Mucosa of gallbladder (tissue), 1 donor: ENCODE data around the gene SPHK2. TPM values are rescaled to one million over a fixed set of nuclear protein-coding genes. Genes with fewer than 3 reads are reported as not detected.
A peak's percentile ranks its signal among the peaks of the same experiment; 100 is the strongest.
"Not testable (repeated sequence)": the region's sequence is repeated elsewhere in the genome, so short reads cannot be mapped to it uniquely, and the experiment has no call there.

ENCODE experiments used
- DNase-seq: peaks from one replicate; pipeline ENCODE4 v3.0.0-alpha.2; 2020; ENCODE audit warnings: low spot score
- total RNA-seq: library from RNA; stranded (reverse); gene quantifications from one replicate; pipeline ENCODE4 v1.2.1, GENCODE V29; 2021
- donor health status: DM: no; HTN: no; CAD: no.

SPHK2 gene
- total RNA-seq, 1 donor from 2014 or later: 51.8 TPM

DNA sequence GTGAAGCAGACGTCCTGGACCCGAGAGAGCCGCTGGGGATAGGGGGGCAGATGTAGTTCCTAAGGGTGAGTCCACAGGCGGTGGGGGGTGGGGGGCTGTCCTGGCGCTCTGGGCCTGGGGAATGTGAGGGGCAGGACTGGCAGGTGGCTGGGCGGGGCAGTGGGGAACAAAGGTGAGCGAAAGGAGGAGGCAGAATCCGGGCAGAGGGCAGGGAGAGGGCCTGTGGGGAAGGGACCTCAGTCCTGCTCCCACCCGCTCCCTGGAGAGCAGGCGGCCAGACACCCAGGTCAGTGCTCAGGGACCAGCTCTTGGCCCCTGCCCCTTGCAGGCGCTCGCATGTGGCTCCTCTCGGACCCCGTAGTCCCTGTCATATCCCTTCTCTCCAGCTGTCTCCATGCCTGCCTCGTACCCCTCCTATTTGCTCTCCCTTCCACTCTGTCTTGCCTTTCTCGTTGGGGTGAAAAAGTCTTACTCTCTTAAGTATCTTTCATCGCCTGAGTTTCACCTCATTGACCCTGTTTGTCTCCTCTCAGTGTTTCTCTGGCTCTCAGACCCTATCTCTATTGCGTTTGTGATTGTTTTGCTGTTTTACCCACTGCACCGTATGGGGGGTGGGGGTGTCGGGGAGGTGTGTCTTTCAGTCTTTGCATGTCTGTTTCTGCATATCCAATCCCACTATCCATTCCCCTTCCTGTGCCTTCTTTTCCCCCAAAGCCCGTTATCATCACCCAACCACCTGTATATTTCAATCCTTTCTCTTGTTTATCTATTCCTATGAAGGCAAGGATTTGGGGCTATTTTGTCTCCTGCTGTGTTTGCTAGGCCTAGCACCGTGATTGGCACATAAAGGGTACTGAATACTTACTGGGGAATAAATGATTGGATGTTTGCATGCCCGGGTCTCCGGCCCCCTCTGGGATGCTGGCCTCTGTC, 5.8 kb downstream of the SPHK2 start:
- DNase-seq: no peak

DNA sequence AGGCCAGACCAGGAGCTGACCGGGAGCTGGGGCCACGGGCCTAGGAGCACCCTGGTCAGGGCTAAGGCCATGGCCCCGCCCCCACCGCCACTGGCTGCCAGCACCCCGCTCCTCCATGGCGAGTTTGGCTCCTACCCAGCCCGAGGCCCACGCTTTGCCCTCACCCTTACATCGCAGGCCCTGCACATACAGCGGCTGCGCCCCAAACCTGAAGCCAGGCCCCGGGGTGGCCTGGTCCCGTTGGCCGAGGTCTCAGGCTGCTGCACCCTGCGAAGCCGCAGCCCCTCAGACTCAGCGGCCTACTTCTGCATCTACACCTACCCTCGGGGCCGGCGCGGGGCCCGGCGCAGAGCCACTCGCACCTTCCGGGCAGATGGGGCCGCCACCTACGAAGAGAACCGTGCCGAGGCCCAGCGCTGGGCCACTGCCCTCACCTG, 6.6 kb downstream of the SPHK2 start:
- DNase-seq: no peak

- no peak for DNase-seq
Observed at GRCh38 chr19:48627201-48627864, 8.0 kb downstream of the SPHK2 start.

- DNase-seq: no peak
Observed at GRCh38 chr19:48627865-48628314, 8.6 kb downstream of the SPHK2 start.

GRCh38 chr19:48628486-48629296, 9.4 kb downstream of the SPHK2 start:
- DNase-seq: no peak

- no peak for DNase-seq
Observed at GRCh38 chr19:48629297-48629598, 9.9 kb downstream of the SPHK2 start.

- peak; percentile 85 for DNase-seq
Observed at GRCh38 chr19:48629599-48630295, 10.4 kb downstream of the SPHK2 start.

DNA sequence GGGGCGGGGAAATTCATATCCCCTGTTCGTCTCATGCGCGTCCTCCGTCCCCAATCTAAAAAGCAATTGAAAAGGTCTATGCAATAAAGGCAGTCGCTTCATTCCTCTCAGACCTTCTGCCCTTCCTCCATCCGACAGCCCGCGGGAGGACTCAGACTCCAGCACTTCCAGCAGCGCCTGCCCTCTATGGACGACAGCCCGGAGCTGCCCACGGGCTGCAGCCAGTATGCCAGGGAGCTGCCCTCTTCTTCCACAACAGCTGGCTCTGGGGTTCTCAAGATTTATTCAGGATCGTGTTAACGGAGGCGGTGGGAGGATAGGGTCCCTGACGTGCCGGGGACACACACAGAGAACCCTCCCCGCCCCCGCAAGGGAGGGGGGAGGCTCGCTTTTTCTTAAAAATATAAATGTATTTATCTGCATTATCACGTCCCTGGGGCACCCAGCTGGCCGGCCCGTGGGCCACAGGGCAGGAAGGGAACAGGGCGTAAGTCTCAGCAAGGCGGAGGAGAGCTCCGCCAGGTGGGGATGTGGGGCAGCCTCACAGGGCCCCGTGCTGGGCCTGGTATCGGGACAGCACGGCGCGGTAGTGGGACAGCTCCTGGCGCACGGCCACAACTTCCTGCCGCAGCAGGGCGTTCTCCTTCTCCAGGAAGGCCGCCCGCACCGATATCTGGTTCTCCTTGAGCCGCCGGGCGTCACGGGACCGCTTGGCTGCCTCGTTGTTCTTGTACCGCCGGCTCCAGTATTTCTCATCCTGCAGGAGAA, 11.2 kb downstream of the SPHK2 start:
- DNase-seq: peak; percentile 81

- DNase-seq: no peak
Observed at GRCh38 chr19:48631225-48631624, 11.9 kb downstream of the SPHK2 start.

DNA sequence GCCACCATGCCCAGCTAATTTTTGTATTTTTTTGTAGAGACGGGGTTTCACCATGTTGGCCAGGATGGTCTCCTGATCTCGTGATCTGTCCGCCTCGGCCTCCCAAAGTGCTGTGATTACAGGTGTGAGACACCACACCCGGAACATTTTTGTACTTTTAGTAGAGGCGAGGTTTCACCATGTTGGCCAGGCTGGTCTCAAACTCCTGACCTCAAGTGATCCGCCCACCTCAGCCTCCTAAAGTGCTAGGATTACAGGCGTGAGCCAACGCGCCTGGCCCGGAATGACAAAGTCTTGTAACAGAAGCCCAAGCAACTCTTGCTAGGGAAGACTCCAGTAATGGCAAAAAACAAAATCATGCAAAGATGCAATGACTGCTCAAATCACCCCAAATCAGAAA, 13.0 kb downstream of the SPHK2 start:
- DNase-seq: not testable (repeated sequence)

DNA sequence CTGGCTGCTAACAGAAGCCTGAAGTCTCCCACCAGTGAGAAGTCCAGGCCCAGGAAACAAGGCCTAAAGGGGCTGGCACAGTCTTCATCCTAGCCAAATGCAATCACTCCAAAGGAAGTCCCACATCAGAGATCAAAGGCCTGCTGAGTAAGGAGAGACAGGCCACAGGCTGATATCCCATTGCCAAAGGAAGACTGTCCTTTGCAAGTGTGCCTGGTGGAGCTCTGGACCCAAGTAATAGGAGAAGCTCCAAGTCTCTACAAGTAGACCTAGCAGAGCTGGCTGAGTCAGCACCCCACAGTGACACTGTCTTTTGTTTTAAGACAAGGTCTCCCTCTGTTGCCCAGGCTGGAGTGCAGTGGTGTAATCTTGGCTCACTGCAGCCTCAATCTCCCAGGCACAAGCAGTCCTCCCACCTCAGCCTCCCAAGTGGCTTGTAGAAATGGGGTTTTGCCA, 13.4 kb downstream of the SPHK2 start:
- no peak for DNase-seq

DNA sequence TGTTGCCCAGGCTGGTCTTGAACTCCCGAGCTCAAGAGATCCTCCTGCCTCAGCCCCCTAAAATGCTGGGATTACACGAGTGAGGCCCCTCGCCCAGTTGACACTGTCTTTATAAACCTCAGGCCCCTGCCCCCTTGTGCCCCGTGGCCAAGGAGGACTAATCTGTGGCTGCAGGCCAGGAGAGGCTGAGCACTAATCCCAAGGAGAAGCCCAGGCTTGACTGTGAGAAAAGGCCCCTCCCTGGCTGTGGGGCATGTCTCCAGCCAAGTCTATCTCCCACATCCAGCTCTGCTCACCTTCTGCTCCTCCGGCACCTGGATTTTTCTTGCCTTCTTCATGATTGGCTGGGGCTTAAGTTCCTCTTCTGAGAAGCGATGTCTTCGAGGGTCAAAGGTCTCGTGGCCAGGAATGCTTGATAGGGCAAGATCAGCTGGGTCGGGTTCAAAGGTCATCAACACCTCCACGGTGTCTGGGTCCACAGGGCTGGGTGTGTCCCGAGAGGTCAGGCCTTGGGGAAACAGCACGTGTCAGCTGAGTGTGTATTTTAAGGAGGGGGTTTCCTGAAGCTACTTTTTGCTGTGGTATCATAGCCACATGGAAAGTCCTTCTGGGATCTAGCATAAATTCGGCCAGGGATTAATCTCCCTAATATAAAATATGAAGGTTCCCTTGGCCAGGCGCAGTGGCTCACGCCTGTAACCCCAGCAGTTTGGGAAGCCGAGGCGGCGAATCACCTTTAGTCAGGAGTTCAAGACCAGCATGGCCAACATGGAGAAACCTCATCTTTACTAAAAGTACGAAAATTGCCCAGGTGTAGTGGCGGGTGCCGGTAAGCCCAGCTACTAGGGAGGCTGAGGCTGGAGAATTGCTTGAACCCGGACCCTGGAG, 14.1 kb downstream of the SPHK2 start:
- no peak for DNase-seq

- no peak for DNase-seq
Observed at GRCh38 chr19:48634036-48634342, 14.7 kb downstream of the SPHK2 start.

DNA sequence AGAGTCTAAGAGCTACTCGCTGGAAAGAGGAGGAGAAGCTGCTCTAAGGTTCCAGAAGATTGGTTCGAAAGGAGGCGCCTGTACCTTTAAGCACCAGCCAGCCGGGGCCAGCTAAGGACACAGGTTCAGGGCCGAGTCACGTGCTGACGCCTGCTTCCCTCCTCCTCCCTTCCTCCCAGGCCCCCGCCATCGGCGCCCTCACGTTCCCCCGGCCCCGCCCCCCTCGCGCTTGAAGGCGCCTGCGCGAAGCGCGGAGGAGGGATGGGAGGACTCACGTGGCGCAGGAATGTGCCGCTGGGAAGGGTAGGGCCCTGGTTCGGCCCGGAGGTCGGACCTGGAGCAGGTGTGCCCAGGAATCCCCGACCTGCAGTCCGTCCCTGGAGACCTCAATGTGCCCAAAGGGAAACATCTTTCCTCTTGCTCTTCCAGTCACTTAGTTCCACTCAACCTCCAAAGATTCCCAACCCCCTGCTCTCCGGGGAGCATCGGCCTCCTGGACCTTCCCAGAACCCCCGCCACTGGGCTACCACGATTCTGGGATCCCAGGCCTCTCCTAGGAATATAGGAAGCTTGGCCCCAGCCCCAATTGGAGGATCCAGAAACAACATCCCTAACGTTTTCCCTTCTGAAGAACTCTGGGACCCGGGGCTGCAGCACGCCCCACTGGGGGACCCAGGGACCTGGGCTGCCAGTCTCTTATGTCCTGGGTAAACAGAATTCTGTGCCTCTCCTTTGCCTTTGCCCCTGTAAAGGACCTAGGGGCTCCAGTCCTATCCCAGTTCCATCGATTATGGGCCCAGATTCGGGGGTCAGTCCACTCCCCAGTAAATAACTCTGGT, 15.3 kb downstream of the SPHK2 start:
- peak; percentile 97 for DNase-seq

DNA sequence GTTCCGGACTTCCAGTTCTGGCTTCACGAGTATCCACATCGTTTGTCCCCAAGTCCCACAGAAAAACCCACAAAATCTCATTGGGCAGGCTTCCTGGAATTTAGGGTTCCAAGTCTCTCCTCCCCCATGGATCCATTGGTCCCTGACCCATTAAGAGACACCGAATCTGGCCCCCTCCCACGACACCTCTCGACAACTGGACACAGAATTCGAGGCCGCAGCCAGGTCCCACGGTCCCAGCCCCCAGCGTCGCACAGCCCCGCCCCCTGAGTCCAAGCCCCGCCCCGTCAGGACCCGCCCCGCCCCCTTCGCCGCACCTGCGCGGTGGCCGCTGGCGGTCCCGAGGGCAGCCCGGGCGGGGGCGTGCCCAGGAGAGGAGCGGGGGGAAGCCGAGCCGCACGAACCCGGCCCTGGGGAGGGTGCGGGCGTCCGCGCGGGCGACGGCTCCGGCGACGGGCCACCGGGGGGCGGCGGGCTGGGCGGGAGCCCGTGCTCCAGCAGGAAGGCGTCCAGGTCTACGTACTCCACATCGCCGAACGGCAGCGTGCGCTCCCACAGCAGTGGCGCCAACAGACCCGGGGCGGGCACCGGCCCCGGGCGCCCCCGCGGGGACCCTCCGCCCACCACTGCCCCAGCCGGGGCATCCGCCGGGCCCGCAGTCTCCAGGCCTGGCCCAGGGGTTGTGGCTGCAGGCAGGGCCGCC, 16.1 kb downstream of the SPHK2 start:
- peak; percentile 66 for DNase-seq

DNA sequence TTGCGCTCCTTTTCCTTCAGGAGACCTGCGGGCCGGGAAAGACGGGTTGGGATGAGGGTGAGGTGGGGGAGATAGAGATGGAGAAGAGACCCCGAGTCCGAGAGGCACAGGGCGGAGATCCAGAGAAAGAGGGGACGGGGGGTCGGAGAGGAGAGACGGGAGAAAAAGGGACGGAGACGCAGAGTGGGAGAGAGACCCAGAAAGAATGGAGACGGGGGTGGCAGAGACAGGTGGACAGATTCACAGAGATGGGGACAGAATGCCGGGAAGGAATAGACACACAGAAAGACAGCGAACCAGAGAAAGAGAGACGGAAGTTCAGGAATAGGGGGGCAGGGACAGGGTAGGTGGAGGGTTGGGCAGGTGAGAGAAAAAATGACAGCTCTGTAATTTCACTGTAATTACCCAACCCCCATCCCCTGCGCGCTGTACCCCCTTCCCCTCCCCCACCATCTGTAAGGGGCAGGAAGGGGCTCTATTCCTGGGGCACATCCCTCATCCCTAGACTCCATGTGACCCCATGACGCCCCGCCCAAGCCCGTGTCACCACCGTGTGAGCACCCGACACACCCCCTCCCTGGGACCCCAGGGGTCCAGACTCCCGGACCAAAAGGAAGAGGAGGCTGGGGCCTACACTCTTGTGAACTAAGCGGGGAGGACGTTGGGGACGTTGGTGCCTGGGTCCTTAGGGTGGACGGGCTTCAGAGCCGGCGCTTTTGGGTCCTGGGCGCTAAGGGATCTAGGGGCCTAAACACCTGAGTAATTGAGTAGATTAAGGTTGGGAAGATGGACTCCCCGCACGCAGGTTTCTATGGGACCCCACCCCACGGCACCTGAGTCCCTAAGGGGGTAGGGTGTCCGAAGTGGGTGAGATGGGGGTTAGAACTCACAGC, 16.9 kb downstream of the SPHK2 start:
- DNase-seq: no peak

GRCh38 chr19:48636859-48637448, 17.6 kb downstream of the SPHK2 start, which contains the start of gene DBP:
Gene DBP (minus strand): TSS chr19:48637379. CDS start chr19:48636994, 385 bp downstream.
- no peak for DNase-seq
